Stimulated activated CD4-positive, alpha-beta T cell treated with anti-CD3 and anti-CD28 coated beads, Interleukin-2, amount 100 ng/mL, for 24 hours (primary cell): ENCODE results near the gene ADAMTS12.

ENCODE experiments used
- DNase-seq, 2 donors: peaks; one replicate each; pipeline ENCODE4 v3.0.0-alpha.2; 2020

The ADAMTS12 gene

DNA sequence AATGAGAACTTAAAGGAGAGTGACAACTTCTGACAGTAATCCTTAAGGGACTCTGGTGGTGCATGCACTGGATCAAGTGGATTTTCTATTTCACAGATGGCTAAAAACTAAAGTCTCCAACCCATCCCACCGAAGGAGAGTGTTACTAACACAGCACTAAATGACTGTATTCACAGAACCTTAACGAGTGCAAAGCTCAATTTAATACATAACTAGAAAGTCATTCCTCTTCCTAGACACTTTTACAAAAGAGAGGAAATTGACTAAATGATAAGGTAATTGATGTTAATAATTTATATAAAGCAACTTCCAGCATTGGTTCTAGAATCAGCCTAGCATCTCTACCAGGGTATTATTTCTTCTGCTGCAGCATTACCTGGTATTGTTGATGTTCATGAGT lies 189.8 kb downstream of the ADAMTS12 start:
- DNase-seq = no peak

DNA sequence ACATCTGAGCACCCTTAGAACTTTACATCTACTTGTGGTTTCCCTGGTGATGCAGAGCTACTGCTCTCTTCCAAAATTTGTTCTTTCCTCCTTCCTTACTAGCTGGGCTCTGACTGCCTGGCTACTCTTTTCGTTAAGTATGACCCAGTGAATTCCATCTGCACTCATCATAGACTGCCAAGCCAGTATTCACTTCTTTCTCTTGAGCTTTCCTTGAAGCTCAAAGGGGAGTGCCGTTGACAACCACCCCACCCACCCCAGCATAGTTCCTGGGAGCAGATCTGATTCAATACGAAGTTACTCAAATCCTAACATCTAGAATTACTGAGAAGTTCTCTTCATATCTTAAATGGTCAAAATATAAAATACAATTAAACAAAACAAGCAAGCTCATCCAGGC lies 190.5 kb downstream of the ADAMTS12 start:
- DNase-seq = no peak

DNA sequence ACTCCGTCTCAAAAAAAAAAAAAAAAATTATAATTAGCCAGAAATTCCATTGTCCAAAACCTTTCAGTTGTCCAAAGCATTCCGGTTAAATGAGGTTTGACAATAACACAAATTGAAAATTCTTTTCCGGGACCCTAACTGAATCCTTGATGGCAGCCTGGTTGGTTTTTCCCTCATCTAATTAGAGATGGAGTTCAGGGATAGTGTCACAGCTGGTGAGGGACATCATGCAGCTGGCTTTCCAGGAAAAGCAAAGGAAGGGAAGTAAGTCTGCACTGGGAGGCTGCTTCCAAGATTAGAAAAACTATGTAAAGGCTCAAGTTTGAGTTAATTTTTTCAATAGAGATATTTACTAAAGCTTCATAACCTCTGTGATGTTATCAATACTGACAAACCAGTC lies 195.4 kb downstream of the ADAMTS12 start:
- no peak for DNase-seq

DNA sequence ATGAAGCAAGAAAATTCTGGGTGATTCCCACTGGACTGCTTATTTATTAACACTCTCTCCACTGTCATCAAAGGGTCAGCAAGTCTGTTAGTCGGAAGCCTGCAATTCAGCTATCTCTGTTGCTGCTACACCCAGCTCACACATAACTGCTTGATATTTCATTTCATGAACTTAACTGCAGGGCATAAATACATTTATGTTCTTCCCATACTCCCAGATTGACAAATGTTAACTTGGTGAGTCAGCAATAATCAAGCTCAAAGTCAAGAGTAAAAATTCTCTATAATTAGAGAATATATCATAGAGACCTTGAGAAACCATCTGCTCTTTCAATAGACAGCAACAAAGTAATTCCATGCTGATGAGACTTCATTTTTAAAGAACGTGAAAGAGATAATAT lies 198.8 kb downstream of the ADAMTS12 start:
- DNase-seq = no peak

GRCh38 chr5:33691856-33692255 lies 199.9 kb downstream of the ADAMTS12 start:
- DNase-seq = no peak

GRCh38 chr5:33690374-33691135 lies 201.2 kb downstream of the ADAMTS12 start:
- DNase-seq = no peak

GRCh38 chr5:33688526-33688925 lies 203.3 kb downstream of the ADAMTS12 start:
- DNase-seq = no peak

DNA sequence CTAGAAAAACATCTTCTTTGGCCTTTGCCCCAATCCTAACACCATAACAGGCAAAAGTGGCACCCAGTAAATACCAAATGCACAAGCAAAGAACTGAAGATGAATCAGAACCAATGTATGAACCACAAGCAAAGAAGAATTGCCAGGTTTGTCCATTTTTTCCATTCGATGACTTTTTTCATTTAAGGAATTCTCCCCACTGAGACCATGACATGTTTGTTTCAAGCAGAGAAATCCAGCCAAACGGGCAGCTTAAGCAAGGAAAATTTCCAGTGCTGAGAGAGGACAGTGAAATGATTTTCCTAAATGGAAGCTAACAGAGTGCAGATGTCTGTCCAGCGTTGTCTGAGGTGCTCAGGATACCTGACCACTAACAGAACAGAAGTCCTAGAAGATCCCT lies 203.7 kb downstream of the ADAMTS12 start:
- DNase-seq = no peak

DNA sequence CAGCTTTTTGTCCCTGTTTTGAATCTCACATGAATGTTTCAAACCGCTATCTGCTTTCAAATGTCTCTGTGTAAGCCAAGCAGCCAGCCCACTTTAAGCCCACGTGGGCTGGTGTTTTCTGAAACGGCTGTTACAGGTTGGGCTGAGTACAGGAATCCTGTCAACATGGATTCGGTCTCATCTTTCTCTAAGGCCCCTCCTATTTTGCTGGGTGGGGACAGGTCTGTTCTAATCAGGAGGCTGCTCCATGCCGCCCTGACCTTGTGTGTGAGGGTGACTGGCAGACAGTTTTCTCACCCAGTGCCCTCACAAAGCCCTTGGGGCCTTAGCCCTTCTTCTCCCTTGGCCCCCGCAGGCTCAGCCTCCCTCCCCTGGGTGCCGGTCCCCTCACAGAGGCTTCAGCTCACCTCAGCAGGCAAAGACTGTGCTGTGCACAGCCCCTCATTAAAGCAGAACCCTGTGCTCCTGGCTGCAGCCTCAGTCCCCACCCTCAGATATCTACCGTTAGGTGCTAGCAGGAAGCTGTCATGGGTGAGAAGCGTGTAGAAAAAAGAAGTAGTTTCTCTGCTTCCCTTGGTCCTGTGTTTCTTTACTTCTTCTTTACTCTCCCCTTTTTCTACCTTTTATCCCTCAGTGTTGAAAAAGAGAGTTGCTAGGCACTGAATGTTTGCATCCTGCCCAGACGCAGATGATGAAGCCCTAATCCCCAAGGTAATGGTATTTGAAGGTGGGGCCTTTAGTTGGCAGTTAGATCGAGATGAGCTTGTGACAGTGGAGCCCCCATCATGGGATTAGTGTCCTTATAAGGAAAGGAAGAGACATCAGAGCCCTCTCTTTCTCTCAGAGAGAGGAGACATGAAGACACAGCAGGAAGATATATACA lies 205.7 kb downstream of the ADAMTS12 start:
- no peak for DNase-seq

GRCh38 chr5:33684496-33685159 lies 207.2 kb downstream of the ADAMTS12 start:
- DNase-seq = no peak

- no peak for DNase-seq
Measured at GRCh38 chr5:33679791-33680190, 212.0 kb downstream of the ADAMTS12 start.

GRCh38 chr5:33675958-33676464 lies 215.8 kb downstream of the ADAMTS12 start:
- no peak for DNase-seq

DNA sequence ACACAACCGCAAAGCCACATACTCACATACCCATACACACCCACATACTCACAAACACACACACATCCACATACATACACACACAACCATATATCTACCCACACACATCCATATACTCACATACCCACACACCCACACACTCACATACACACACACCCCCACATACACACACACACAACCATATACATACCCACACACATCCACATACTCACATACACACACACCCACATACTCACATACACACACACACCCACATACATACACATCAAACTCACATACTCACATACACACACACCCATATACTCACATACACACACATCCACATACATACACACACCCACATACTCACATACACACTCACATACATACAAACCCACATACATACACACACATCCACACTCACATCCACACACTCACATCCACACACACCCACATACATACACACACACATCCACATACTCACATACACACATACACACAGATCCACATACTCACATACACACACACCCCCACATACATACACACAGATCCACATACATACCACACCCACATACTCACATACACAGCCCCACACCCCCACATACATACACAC lies 220.0 kb downstream of the ADAMTS12 start:
- no peak for DNase-seq

DNA sequence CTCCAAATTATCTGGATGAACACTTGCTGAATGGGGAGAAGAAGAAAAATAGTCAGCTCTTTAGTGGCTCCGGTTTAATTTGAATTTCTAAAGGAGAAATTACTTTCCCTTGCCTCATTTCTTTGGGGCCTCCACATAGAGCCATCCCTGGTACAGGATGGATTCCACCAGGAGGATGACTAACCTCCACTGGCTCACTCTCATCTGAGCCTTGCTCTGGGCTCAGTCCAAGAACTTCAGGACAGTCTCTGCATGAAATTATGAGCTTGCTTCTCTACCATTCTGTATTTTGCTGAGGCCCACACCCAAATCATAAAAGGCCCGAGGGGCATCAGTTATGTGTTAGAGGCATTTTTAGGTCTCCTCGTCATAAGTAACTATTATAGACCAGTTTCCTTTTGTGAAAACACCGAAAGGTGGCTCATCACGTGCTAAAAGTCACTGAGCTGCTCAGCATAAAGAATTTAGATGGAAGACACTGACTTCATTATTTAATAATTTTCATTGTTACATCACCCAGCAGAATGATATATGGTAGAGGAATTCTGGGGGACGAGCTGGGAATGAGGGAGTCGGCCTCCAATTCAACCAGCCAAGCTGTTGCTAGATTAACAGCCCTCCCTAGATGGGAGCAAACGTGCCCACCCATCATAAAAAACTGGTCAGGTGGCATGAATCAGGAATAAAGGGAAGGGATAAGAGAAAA lies 228.9 kb downstream of the ADAMTS12 start:
- no peak for DNase-seq

DNA sequence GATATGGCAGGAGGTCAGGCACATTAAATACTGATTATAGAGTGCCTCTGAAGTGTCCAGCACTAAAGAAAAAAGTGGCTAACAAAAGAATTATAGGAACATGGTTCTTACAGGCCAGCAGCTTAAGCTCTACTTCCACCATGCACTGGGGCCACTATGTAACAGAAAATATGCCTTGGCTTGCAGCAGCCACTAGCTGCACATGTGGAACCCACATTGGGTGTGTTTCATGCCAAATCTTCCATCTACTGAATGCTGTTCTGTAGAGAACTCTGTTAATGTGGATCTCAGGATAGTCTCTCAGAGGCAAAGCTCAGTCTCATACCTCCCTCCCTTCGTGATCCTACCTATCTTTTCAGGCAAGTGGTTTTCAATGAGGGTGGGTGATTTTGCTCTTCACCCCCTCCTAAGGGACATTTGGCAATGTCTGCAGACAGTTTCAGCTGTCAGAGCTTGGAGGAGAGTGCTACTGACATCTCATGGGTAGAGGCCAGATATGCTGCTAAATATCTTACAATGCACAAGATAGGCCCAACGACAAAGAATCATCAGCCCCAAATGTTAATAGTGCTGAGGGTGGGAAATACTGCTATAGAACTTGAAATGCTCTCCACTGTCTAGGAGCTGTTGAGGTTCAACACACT lies 232.1 kb downstream of the ADAMTS12 start:
- no peak for DNase-seq

- no peak for DNase-seq
Measured at GRCh38 chr5:33657804-33658440, 233.9 kb downstream of the ADAMTS12 start.

- DNase-seq = no peak
Measured at GRCh38 chr5:33657176-33657575, 234.6 kb downstream of the ADAMTS12 start.

GRCh38 chr5:33650911-33651310 lies 240.9 kb downstream of the ADAMTS12 start:
- DNase-seq = no peak

GRCh38 chr5:33649549-33650482 lies 242.0 kb downstream of the ADAMTS12 start:
- no peak for DNase-seq
